Liver (tissue), 9 donors: ENCODE measurements around the gene INO80D. TPM values are rescaled to one million over a fixed set of nuclear protein-coding genes. Genes with fewer than 3 reads are reported as not detected.
A peak's percentile ranks its signal among the peaks of the same experiment; 100 is the strongest.

Experiments used
- DNase-seq: peaks from one replicate; pipeline ENCODE4 v3.0.0-alpha.2; 2017; ENCODE audit warnings: low spot score
- H3K27ac ChIP-seq, 2 donors: one replicate each; pipeline ENCODE4 v1.7.0; 2013; ENCODE audit warnings: inconsistent platforms in 2 of 2, low read length in 2 of 2, control low read depth in 1 of 2, low read depth in 1 of 2, mild to moderate bottlenecking in 1 of 2
- H3K27me3 ChIP-seq, 4 donors: one replicate each; pipeline versions ENCODE4 v1.6.1 to v1.7.0; 2013; ENCODE audit warnings: low read length in 3 of 4, inconsistent platforms in 1 of 4, mild to moderate bottlenecking in 1 of 4, moderate library complexity in 1 of 4; ENCODE audit not compliant: control insufficient read depth in 4 of 4, insufficient read depth in 4 of 4
- H3K36me3 ChIP-seq, 4 donors: one replicate each; pipeline versions ENCODE4 v1.6.1 to v1.7.0; 2013; ENCODE audit warnings: low read length in 3 of 4, mild to moderate bottlenecking in 3 of 4, low read depth in 1 of 4, moderate library complexity in 1 of 4; ENCODE audit not compliant: control insufficient read depth in 4 of 4, insufficient read depth in 3 of 4
- H3K4me1 ChIP-seq, 4 donors: one replicate each; pipeline versions ENCODE4 v1.6.1 to v1.7.0; 2013; ENCODE audit warnings: low read length in 3 of 4, mild to moderate bottlenecking in 3 of 4, moderate library complexity in 1 of 4; ENCODE audit not compliant: control insufficient read depth in 4 of 4, insufficient read depth in 4 of 4
- H3K4me3 ChIP-seq, 3 donors: one replicate each; pipeline versions ENCODE4 v1.6.1 to v1.7.0; 2013; ENCODE audit warnings: low read length in 3 of 3, control low read depth in 1 of 3, low read depth in 1 of 3, mild to moderate bottlenecking in 1 of 3
- H3K9ac ChIP-seq, 2 donors: one replicate each; pipeline ENCODE4 v1.7.0; 2013; ENCODE audit warnings: low read length in 2 of 2, mild to moderate bottlenecking in 2 of 2, moderate library complexity in 2 of 2, control low read depth in 1 of 2, low read depth in 1 of 2
- H3K9me3 ChIP-seq, 4 donors: one replicate each; pipeline versions ENCODE4 v1.6.1 to v1.7.0; 2013; ENCODE audit warnings: low read length in 3 of 4; ENCODE audit not compliant: control insufficient read depth in 4 of 4
- ATF3 ChIP-seq: IDR thresholded peaks from 2 replicates; pipeline ENCODE4 v1.6.1; 2016; ENCODE audit warnings: antibody characterized with exemption
- CTCF ChIP-seq: fragments of 150-350 bp; IDR thresholded peaks from 2 replicates; pipeline ENCODE4 v1.5.1; 2017; ENCODE audit warnings: improper control_type of control experiment, low read depth, low read length; ENCODE audit not compliant: missing input control
- EGR1 ChIP-seq, 2 donors: IDR thresholded peaks; 2 replicates each; pipeline ENCODE4 v1.6.1; 2016 to 2018; ENCODE audit warnings: antibody characterized with exemption in 2 of 2, low read depth in 2 of 2
- FOXA2 ChIP-seq: IDR thresholded peaks from 2 replicates; pipeline ENCODE4 v1.6.1; 2016; ENCODE audit warnings: antibody characterized with exemption
- GABPA ChIP-seq, 2 donors: IDR thresholded peaks in 1 of 2; conservative IDR thresholded peaks in 1 of 2; 2 replicates each; pipeline ENCODE4 v1.6.1; 2016; ENCODE audit warnings: antibody characterized with exemption in 2 of 2, mild to moderate bottlenecking in 1 of 2, moderate library complexity in 1 of 2
- HNF4A ChIP-seq, 2 donors: conservative IDR thresholded peaks; 2 replicates each; pipeline ENCODE4 v1.6.1; 2016; ENCODE audit warnings: antibody characterized with exemption in 2 of 2, mild to moderate bottlenecking in 2 of 2
- HNF4G ChIP-seq: IDR thresholded peaks from 2 replicates; pipeline ENCODE4 v1.6.1; 2016; ENCODE audit warnings: antibody characterized with exemption
- JUND ChIP-seq, 2 donors: IDR thresholded peaks; 2 replicates each; pipeline ENCODE4 v1.6.1; 2016; ENCODE audit warnings: antibody characterized with exemption in 2 of 2
- NR2F2 ChIP-seq: IDR thresholded peaks from 2 replicates; pipeline ENCODE4 v1.6.1; 2016; ENCODE audit warnings: antibody characterized with exemption
- RAD21 ChIP-seq, 2 donors: IDR thresholded peaks; 2 replicates each; pipeline ENCODE4 v1.6.1; 2016; ENCODE audit warnings: antibody characterized with exemption in 2 of 2, mild to moderate bottlenecking in 2 of 2
- REST ChIP-seq: IDR thresholded peaks from 2 replicates; pipeline ENCODE4 v1.6.1; 2016; ENCODE audit warnings: antibody characterized with exemption, mild to moderate bottlenecking
- RXRA ChIP-seq, 2 donors: IDR thresholded peaks; 2 replicates each; pipeline ENCODE4 v1.6.1; 2017 to 2018; ENCODE audit warnings: antibody characterized with exemption in 2 of 2, mild to moderate bottlenecking in 1 of 2
- SP1 ChIP-seq: IDR thresholded peaks from 2 replicates; pipeline ENCODE4 v1.6.1; 2018; ENCODE audit warnings: antibody characterized with exemption, mild to moderate bottlenecking
- TAF1 ChIP-seq: conservative IDR thresholded peaks from 2 replicates; pipeline ENCODE4 v1.6.1; 2016; ENCODE audit warnings: antibody characterized with exemption, mild to moderate bottlenecking
- WGBS: extraction: QIAGEN DNeasy Blood & Tissue Kit; methylation state at CpG from one replicate; pipeline ENCODE4 v1.1.7; 2013; 5-methylcytosine and 5-hydroxymethylcytosine counted together
- polyA plus RNA-seq, 2 donors: library from polyadenylated mRNA; stranded (reverse) in 1 of 2; unstranded in 1 of 2; fragments of 200-250 nt in 1 of 2; fragments of >200 nt in 1 of 2; fragmentation: Nextera tagmentation in 1 of 2; extraction: Ambion mirVana in 1 of 2; gene quantifications; one replicate each; pipeline versions ENCODE4 v1.2.1 to v1.2.3, GENCODE V29; 2013 to 2015
- total RNA-seq, 2 donors: library from RNA; depleted of rRNA; stranded (reverse); fragments of >200 nt; gene quantifications; one replicate each; pipeline ENCODE4 v1.2.3, GENCODE V29; 2014
- TF ChIP-seq, protein P1 (sequence below): IDR thresholded peaks from 2 replicates; pipeline ENCODE4 v1.6.1; 2016; ENCODE audit warnings: antibody characterized with exemption
- donor health status: healthy.
- donor health status: healthy.
- donor health status: healthy.
- donor health status: healthy.
- donor health status: healthy.

The INO80D gene
- total and polyA plus RNA-seq, 4 donors: 0.76 to 10.3 (median 5.4) TPM

- H3K4me1 ChIP-seq: peaks cover 0 to 32% (median 18%) of the 10 kb centered on the region in 4 donors
- no peaks in the 10 kb centered on the region for H3K9me3 ChIP-seq
- H3K9ac ChIP-seq: peak overlapping the region; percentile 45 to 72
- H3K27ac ChIP-seq: peak overlapping the region; percentile 95 to 99
- no peak for TF ChIP-seq REST
- TF ChIP-seq TAF1: no peak
- no peak for TF ChIP-seq HNF4G
- no peak for TF ChIP-seq NR2F2
- no peaks in the 10 kb centered on the region for H3K27me3 ChIP-seq
- DNase-seq: no peak
- H3K36me3 ChIP-seq: no peaks in the 10 kb centered on the region
- peak overlapping the region; percentile 77 to 99 (median 95) for H3K4me3 ChIP-seq
- WGBS: 3% methylated on average over 14 of the region's 14 CpGs
Measured at GRCh38 chr2:206083602-206084438, 2.2 kb downstream of the INO80D start.

GRCh38 chr2:206082298-206082843 is 3.6 kb downstream of the INO80D start:
- no peaks in the 10 kb centered on the region for H3K36me3 ChIP-seq
- WGBS: 98% methylated on average over 4 of the region's 4 CpGs
- no peak for DNase-seq

More at GRCh38 chr2:206082298-206082843, 3.6 kb downstream of the INO80D start:
- Histone ChIP-seq H3K9ac (no peak overlapping the region), H3K27ac (no peak overlapping the region), H3K9me3 (no peaks in the 10 kb centered on the region), H3K4me3 (no peak overlapping the region), H3K4me1 (peaks cover 4 to 35% (median 21%) of the 10 kb centered on the region in 4 donors), H3K27me3 (no peaks in the 10 kb centered on the region)
- TF ChIP-seq GABPA (IDR thresholded peaks at IDR 0.05 in 1 of 2, conservative IDR thresholded peaks at IDR 0.05 in 1 of 2) (no peak), CTCF (no peak), RAD21 (IDR thresholded peaks at IDR 0.05) (no peak), HNF4A (conservative IDR thresholded peaks at IDR 0.05) (no peak), FOXA2 (no peak), NR2F2 (no peak), EGR1 (IDR thresholded peaks at IDR 0.05; ENCODE audit: low read depth in 2 of 2) (no peak), RXRA (IDR thresholded peaks at IDR 0.05) (no peak), HNF4G (no peak), ATF3 (no peak), SP1 (no peak), JUND (IDR thresholded peaks at IDR 0.05) (no peak), REST (no peak)
- TF ChIP-seq, protein P1, sequence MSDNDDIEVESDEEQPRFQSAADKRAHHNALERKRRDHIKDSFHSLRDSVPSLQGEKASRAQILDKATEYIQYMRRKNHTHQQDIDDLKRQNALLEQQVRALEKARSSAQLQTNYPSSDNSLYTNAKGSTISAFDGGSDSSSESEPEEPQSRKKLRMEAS: no peak
